ENCODE data around the gene GADD45GIP1.
"Not testable (repeated sequence)": the region's sequence is repeated elsewhere in the genome, so short reads cannot be mapped to it uniquely, and the experiment has no call there.

Gene GADD45GIP1

DNA sequence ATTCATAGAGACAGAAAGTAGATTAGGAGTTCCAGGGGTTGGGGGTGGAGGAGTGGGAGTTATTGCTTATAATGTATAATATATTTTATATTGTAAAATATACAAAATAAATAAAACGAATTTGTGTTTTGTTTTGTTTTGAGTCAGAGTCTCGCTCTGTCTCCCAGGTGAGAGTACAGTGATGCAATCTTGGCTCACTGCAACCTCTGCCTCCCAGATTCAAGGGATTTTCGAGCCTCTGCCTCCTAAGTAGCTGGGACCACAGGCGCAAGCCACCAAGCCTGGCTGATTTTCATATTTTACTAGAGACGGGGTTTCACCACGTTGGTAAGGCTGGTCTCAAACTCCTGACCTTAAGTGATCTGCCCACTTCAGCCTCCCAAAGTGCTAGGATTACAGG is 2.5 kb upstream of the GADD45GIP1 start:
- Histone ChIP-seq H3K9me3 (ENCODE audit: control insufficient read depth, insufficient read depth, low read length) (no peaks in the 10 kb centered on the region), H3K36me3 (ENCODE audit: insufficient read depth, low read length) (no peaks in the 10 kb centered on the region), H3K4me1 (ENCODE audit: insufficient read depth, low read length) (no peaks in the 10 kb centered on the region), H3K9ac (ENCODE audit: low read depth, low read length) (no peak overlapping the region)

- not testable (repeated sequence) for H3K9me3 ChIP-seq (ENCODE audit: control insufficient read depth, insufficient read depth, low read length); H3K36me3 ChIP-seq (ENCODE audit: insufficient read depth, low read length); H3K4me1 ChIP-seq (ENCODE audit: insufficient read depth, low read length)
- peak overlapping the region; percentile 97 for H3K9ac ChIP-seq (ENCODE audit: low read depth, low read length)
These were observed 448 bp upstream of the GADD45GIP1 start for GRCh38 chr19:12957389-12957952.

DNA sequence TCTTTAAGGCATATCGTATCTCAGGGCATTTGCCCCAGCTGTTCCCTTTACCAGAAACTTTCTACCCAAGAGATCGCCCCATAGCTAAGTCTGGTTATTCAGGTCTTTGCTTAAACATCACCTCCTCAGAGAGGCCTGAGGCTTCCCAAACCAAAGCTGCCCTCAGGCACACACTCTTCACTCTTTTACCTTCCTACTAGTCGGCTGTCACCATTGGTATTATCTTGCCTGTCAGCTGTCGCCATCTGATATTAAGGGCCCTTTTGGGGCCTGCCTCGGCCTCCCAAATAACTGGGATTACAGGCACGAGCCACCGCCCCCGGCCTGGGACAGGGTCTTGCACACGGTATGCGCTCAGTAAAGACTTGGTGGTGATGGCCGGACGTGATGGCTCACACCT is 1.0 kb downstream of the GADD45GIP1 start:
- Histone ChIP-seq H3K9ac (ENCODE audit: low read depth, low read length) (peak overlapping the region; percentile 97), H3K36me3 (ENCODE audit: insufficient read depth, low read length) (peaks cover 2% of the 10 kb centered on the region; the same call in 1 of the 2 replicates), H3K4me1 (ENCODE audit: insufficient read depth, low read length) (no peaks in the 10 kb centered on the region), H3K9me3 (ENCODE audit: control insufficient read depth, insufficient read depth, low read length) (no peaks in the 10 kb centered on the region)

GRCh38 chr19:12955575-12955974 is 1.4 kb downstream of the GADD45GIP1 start:
- not testable (repeated sequence) for H3K36me3 ChIP-seq (ENCODE audit: insufficient read depth, low read length); H3K4me1 ChIP-seq (ENCODE audit: insufficient read depth, low read length); H3K9me3 ChIP-seq (ENCODE audit: control insufficient read depth, insufficient read depth, low read length)
- H3K9ac ChIP-seq (ENCODE audit: low read depth, low read length) = peak overlapping the region; percentile 97; the same call in 1 of the 2 replicates

GRCh38 chr19:12954612-12954962 is 2.4 kb downstream of the GADD45GIP1 start:
- Histone ChIP-seq H3K9ac (ENCODE audit: low read depth, low read length) (no peak overlapping the region), H3K9me3 (ENCODE audit: control insufficient read depth, insufficient read depth, low read length) (no peaks in the 10 kb centered on the region), H3K36me3 (ENCODE audit: insufficient read depth, low read length) (peaks cover 2% of the 10 kb centered on the region; the same call in 1 of the 2 replicates), H3K4me1 (ENCODE audit: insufficient read depth, low read length) (no peaks in the 10 kb centered on the region)

DNA sequence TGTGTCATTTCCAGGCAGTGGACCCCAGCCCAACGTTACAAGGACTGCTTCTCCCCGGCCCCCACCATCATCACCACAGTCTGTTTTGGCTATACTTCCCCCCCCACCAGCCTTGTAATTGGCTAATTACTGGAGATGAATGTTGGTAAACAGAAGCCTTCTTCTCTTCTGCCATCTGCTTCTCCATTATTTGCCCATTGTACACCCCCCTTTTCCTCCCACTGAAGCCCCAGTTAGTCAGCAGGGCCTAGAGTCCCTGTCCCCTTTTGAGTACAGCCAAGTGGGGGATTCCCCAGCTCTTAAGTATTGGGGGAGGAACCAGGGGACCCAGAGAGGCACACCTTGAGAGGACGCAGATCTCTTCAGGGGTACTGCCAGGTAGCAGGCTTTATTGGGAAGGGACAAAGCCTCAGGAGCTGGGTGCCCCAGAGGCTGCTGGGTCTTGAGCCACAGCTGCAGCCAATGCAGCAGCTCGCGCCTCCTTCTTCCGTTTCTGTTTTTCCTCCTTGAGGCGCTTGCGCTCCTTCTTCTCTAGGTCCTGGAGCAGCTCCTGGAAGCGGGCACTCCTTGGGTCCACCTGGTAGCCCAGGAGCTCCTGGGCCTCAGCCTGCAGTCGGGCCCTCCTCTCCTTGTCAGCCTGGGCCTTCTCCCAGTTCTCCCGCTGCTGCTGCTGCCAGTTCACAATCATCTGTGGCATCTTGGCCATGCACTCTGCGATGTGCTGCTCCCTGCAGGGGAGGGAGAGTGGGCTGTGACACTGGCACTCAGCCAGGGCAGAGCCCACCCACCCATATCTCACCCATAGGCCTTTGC is 3.0 kb downstream of the GADD45GIP1 start:
- Histone ChIP-seq H3K4me1 (ENCODE audit: insufficient read depth, low read length) (no peaks in the 10 kb centered on the region), H3K36me3 (ENCODE audit: insufficient read depth, low read length) (peaks cover 2% of the 10 kb centered on the region; the same call in 1 of the 2 replicates), H3K9me3 (ENCODE audit: control insufficient read depth, insufficient read depth, low read length) (no peaks in the 10 kb centered on the region), H3K9ac (ENCODE audit: low read depth, low read length) (no peak overlapping the region)

- Histone ChIP-seq H3K9me3 (ENCODE audit: control insufficient read depth, insufficient read depth, low read length) (no peaks in the 10 kb centered on the region), H3K9ac (ENCODE audit: low read depth, low read length) (no peak overlapping the region), H3K4me1 (ENCODE audit: insufficient read depth, low read length) (no peaks in the 10 kb centered on the region), H3K36me3 (ENCODE audit: insufficient read depth, low read length) (peaks cover 2% of the 10 kb centered on the region; the same call in 1 of the 2 replicates)
These were observed 3.8 kb downstream of the GADD45GIP1 start for GRCh38 chr19:12953138-12953798.

GRCh38 chr19:12952488-12953137 is 4.4 kb downstream of the GADD45GIP1 start:
- Histone ChIP-seq H3K9me3 (ENCODE audit: control insufficient read depth, insufficient read depth, low read length) (no peaks in the 10 kb centered on the region), H3K9ac (ENCODE audit: low read depth, low read length) (no peak overlapping the region), H3K4me1 (ENCODE audit: insufficient read depth, low read length) (no peaks in the 10 kb centered on the region), H3K36me3 (ENCODE audit: insufficient read depth, low read length) (peaks cover 6% of the 10 kb centered on the region; the same call in 1 of the 2 replicates)

DNA sequence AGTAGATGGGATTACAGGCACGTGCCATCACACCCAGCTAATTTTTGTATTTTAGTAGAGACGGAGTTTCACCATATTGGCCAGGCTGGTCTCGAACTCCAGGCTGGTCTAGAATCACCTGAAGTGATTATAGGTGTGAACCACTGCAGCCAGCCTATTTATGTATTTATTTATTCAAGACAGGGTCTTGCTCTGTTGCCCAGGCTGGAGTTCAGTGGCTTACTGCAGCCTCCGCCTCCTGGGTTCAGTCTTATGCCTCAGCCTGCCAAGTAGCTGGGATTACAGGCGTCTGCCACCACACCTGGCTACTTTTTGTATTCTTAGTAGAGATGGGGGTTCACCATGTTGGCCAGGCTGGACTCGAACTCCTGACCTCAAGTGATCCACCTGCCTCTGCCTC is 5.0 kb downstream of the GADD45GIP1 start:
- not testable (repeated sequence) for H3K36me3 ChIP-seq (ENCODE audit: insufficient read depth, low read length); H3K9me3 ChIP-seq (ENCODE audit: control insufficient read depth, insufficient read depth, low read length); H3K9ac ChIP-seq (ENCODE audit: low read depth, low read length); H3K4me1 ChIP-seq (ENCODE audit: insufficient read depth, low read length)

DNA sequence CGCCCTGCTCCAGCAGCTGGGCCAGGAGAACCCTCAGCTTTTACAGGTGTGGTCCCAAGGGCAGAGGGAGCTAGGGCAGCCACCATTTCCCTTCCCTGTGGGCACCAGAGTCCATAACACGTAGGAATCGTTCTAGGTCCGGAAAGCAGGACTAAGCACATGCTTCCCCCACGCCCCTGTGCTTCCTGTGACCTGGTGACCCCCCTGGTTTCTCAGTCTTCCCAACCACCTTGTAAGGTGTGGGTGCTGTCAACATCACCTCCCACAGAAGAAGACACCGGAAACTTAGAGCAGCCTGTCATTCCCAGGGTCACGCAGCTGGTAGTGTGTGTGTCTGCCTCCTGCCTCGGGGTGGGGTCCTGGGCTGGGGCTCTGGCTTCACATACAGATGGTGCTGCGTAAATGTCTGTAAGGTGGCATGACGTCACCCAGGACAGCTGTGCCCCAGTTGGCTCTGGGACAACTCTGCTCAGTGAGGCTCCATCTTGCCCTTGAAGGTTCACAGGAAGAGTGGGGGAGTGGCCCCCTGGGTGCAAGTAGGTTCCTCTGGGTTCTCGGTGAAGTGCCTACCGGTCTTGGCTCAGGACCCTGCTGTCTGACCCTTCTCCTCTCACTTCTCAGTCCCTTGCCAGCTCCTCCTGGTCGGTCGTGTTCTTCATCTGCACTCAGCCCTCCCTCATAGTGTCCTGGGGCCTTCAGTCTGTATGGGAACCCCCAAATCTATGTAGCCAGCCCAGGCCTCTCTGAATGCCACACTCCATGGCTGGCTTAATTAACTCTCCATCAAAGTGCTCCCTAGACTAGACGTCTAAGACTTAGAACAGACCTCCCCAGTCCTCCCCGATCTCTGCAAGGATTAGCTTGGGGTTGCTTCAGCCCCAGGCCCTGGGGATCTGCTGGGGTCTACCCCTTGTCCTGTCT is 7.4 kb downstream of the GADD45GIP1 start:
- H3K4me1 ChIP-seq (ENCODE audit: insufficient read depth, low read length) = no peaks in the 10 kb centered on the region

DNA sequence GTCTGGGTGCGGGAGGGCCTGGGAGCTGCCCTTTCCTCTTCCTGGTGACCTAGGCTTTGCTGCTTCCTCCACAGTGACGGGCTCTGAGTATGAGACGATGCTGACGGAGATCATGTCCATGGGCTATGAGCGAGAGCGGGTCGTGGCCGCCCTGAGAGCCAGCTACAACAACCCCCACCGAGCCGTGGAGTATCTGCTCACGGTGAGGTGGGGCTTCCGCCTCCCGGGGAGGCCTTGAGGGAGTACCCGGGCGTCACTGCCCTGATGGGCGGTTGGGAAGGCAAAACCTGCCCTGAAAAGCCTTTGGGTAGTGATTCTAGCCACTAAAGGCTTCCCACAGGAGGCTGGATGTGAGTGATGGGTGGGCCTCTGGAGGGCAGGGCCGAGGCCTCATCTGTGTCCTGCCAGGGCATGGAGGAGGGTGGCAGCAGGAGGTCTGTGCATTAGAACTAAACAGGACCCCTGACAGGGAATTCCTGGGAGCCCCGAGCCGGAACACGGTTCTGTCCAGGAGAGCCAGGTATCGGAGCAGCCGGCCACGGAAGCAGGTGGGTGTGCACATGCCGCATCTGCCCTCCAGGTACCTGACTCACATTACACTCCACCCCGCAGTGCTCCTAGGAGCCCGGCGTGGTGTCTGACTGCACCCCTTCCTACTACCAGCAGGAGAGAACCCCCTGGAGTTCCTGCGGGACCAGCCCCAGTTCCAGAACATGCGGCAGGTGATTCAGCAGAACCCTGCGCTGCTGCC is 8.2 kb downstream of the GADD45GIP1 start:
- Histone ChIP-seq H3K9me3 (ENCODE audit: control insufficient read depth, insufficient read depth, low read length) (no peaks in the 10 kb centered on the region), H3K4me1 (ENCODE audit: insufficient read depth, low read length) (no peaks in the 10 kb centered on the region), H3K36me3 (ENCODE audit: insufficient read depth, low read length) (peaks cover 7% of the 10 kb centered on the region; the same call in 1 of the 2 replicates), H3K9ac (ENCODE audit: low read depth, low read length) (no peak overlapping the region)

More for the DNA sequence above, 7.4 kb downstream of the GADD45GIP1 start:
- Histone ChIP-seq H3K9me3 (ENCODE audit: control insufficient read depth, insufficient read depth, low read length) (no peaks in the 10 kb centered on the region), H3K36me3 (ENCODE audit: insufficient read depth, low read length) (peaks cover 8% of the 10 kb centered on the region; the same call in 1 of the 2 replicates), H3K9ac (ENCODE audit: low read depth, low read length) (no peak overlapping the region)

DNA sequence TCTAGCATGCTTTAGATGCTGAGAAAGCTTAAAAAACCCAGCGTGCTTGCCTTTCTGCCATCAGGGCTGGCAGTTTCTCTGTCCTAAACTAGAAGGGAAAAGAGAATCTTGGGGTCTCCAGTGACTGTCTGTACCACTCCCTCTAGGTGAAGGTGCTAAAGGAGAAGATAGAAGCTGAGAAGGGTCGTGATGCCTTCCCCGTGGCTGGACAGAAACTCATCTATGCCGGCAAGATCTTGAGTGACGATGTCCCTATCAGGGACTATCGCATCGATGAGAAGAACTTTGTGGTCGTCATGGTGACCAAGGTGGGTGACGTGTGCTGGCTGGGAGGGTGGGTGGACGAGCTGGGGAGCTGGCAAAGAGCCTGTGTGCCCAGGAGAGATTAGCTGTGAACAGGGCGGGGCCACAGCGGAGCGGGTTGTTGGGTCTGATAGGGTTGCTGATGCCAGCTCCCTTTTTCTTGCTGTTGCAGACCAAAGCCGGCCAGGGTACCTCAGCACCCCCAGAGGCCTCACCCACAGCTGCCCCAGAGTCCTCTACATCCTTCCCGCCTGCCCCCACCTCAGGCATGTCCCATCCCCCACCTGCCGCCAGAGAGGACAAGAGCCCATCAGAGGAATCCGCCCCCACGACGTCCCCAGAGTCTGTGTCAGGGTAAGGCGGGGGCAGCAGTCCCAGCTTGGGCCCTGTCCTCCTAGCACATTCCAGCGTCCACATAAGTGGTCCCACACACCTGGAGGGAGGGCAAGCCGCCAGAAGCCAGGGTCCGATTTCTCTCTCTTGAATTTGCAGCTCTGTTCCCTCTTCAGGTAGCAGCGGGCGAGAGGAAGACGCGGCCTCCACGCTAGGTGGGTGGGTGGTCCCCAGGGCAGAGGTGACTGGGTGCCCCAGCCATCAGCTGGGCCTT is 9.1 kb downstream of the GADD45GIP1 start:
- H3K9ac ChIP-seq (ENCODE audit: low read depth, low read length) = no peak overlapping the region

More for the DNA sequence above, 9.1 kb downstream of the GADD45GIP1 start:
- no peaks in the 10 kb centered on the region for H3K4me1 ChIP-seq (ENCODE audit: insufficient read depth, low read length)
- H3K36me3 ChIP-seq (ENCODE audit: insufficient read depth, low read length) = peaks cover 9% of the 10 kb centered on the region; the same call in 1 of the 2 replicates
- no peaks in the 10 kb centered on the region for H3K9me3 ChIP-seq (ENCODE audit: control insufficient read depth, insufficient read depth, low read length)

Data from ES-I3 (cell line).